Chondrocyte (in vitro differentiated cells): ENCODE results near the gene RPAP2. TPM values are rescaled to one million over a fixed set of nuclear protein-coding genes. Genes with fewer than 3 reads are reported as not detected.
"Not testable (repeated sequence)": the region's sequence is repeated elsewhere in the genome, so short reads cannot be mapped to it uniquely, and the experiment has no call there.

Source experiments
- DNase-seq: peaks from one replicate; pipeline ENCODE4 v3.0.0; 2021; ENCODE audit warnings: mixed read lengths, low spot score
- H3K27ac Mint-ChIP-seq: one replicate; pipeline ENCODE4 v1.8.0; 2021; ENCODE audit warnings: mild to moderate bottlenecking, moderate library complexity, mixed read lengths; ENCODE audit not compliant: unreplicated experiment
- H3K27me3 Mint-ChIP-seq: 2 replicates; pipeline ENCODE4 v1.8.0; 2021; ENCODE audit warnings: low read depth, mixed read lengths
- H3K36me3 Mint-ChIP-seq: 2 replicates; pipeline ENCODE4 v1.8.0; 2021; ENCODE audit warnings: low read depth, mixed read lengths
- H3K4me1 Mint-ChIP-seq: 2 replicates; pipeline ENCODE4 v1.8.0; 2021; ENCODE audit warnings: low read depth, mild to moderate bottlenecking, mixed read lengths
- H3K4me3 Mint-ChIP-seq: one replicate; pipeline ENCODE4 v1.8.0; 2021; ENCODE audit warnings: mild to moderate bottlenecking, moderate library complexity, mixed read lengths; ENCODE audit not compliant: unreplicated experiment
- H3K9me3 Mint-ChIP-seq: 2 replicates; pipeline ENCODE4 v1.8.0; 2021; ENCODE audit warnings: low read depth, mixed read lengths
- CTCF ChIP-seq: fragments of 200-600 bp; sonication (generic); IDR thresholded peaks from 2 replicates; pipeline ENCODE4 v1.5.0; 2021; ENCODE audit warnings: antibody characterized with exemption, mild to moderate bottlenecking, moderate library complexity
- long read RNA-seq: library from polyadenylated mRNA; stranded (forward); transcript quantifications from one replicate; pipeline ENCODE4 v2.0.0, GENCODE V29; 2021
- total RNA-seq: library from RNA; stranded (reverse); gene quantifications from 3 replicates; pipeline ENCODE4 v1.2.1, GENCODE V29; 2021

Gene RPAP2
- 24.5 to 30.5 TPM (median 25.3 TPM) in 3 replicates for total RNA-seq
- long read RNA-seq, full-length matches to known transcripts, result 14 of 24 reads
- long read RNA-seq, partial matches to known transcripts, result 7 of 24 reads
- long read RNA-seq, other reads (novel, unspliced or antisense), result 3 of 24 reads

GRCh38 chr1:92298573-92299476, at the start of gene RPAP2, which contains the start of gene GLMN:
Gene RPAP2, plus strand, starts transcription at chr1:92299059. Its CDS starts 15 bp downstream, at chr1:92299074.
Gene GLMN, minus strand, starts transcription at chr1:92298987. Its CDS starts 988 bp downstream, at chr1:92297999.
- H3K27me3 Mint-ChIP-seq, result no peaks in the 10 kb centered on the region
- H3K4me1 Mint-ChIP-seq, result peaks cover 31% of the 10 kb centered on the region
- TF ChIP-seq CTCF, result peak; percentile 69
- H3K9me3 Mint-ChIP-seq, result no peaks in the 10 kb centered on the region
- peak within 1 kb of the TSS; percentile 90 for H3K4me3 Mint-ChIP-seq
- peaks cover 5% of the 10 kb centered on the region for H3K36me3 Mint-ChIP-seq
- H3K27ac Mint-ChIP-seq, result peak within 1 kb of the TSS; percentile 95
- peak; percentile 92 for DNase-seq

GRCh38 chr1:92254714-92255113, 44.1 kb upstream of the RPAP2 start:
- not testable (repeated sequence) for DNase-seq, H3K27me3 Mint-ChIP-seq, H3K4me3 Mint-ChIP-seq, H3K4me1 Mint-ChIP-seq, H3K27ac Mint-ChIP-seq
- Mint-ChIP-seq H3K9me3 (peaks cover 19% of the 10 kb centered on the region), H3K36me3 (peaks cover 48% of the 10 kb centered on the region)

GRCh38 chr1:92259350-92259749, 39.5 kb upstream of the RPAP2 start:
- no peak for TF ChIP-seq CTCF
- no peaks in the 10 kb centered on the region for H3K4me1 Mint-ChIP-seq
- H3K27ac Mint-ChIP-seq, result no peak overlapping the region
- peaks cover 45% of the 10 kb centered on the region for H3K36me3 Mint-ChIP-seq
- H3K4me3 Mint-ChIP-seq, result no peak overlapping the region
- H3K27me3 Mint-ChIP-seq, result no peaks in the 10 kb centered on the region
- no peak for DNase-seq
- peaks cover 13% of the 10 kb centered on the region for H3K9me3 Mint-ChIP-seq

GRCh38 chr1:92262516-92262915, 36.3 kb upstream of the RPAP2 start:
- no peak for DNase-seq
- TF ChIP-seq CTCF, result no peak
- no peaks in the 10 kb centered on the region for H3K9me3 Mint-ChIP-seq
- H3K4me3 Mint-ChIP-seq, result no peak overlapping the region
- no peaks in the 10 kb centered on the region for H3K27me3 Mint-ChIP-seq
- peaks cover 20% of the 10 kb centered on the region for H3K36me3 Mint-ChIP-seq
- H3K27ac Mint-ChIP-seq, result no peak overlapping the region
- H3K4me1 Mint-ChIP-seq, result no peaks in the 10 kb centered on the region

GRCh38 chr1:92273039-92273438, 25.8 kb upstream of the RPAP2 start:
- no peak for TF ChIP-seq CTCF
- no peaks in the 10 kb centered on the region for H3K27me3 Mint-ChIP-seq

More at GRCh38 chr1:92273039-92273438, 25.8 kb upstream of the RPAP2 start:
- Mint-ChIP-seq H3K27ac (no peak overlapping the region), H3K36me3 (peaks cover 10% of the 10 kb centered on the region), H3K9me3 (no peaks in the 10 kb centered on the region), H3K4me3 (no peak overlapping the region), H3K4me1 (peaks cover 6% of the 10 kb centered on the region)
- DNase-seq, result no peak
